ENCODE measurements around the gene PTPMT1. TPM values are rescaled to one million over a fixed set of nuclear protein-coding genes. Genes with fewer than 3 reads are reported as not detected.
A peak's percentile ranks its signal among the peaks of the same experiment; 100 is the strongest.

PTPMT1 gene
- total and polyA plus RNA-seq, 7 donors: 31.0 to 152 (median 100.0) TPM

DNA sequence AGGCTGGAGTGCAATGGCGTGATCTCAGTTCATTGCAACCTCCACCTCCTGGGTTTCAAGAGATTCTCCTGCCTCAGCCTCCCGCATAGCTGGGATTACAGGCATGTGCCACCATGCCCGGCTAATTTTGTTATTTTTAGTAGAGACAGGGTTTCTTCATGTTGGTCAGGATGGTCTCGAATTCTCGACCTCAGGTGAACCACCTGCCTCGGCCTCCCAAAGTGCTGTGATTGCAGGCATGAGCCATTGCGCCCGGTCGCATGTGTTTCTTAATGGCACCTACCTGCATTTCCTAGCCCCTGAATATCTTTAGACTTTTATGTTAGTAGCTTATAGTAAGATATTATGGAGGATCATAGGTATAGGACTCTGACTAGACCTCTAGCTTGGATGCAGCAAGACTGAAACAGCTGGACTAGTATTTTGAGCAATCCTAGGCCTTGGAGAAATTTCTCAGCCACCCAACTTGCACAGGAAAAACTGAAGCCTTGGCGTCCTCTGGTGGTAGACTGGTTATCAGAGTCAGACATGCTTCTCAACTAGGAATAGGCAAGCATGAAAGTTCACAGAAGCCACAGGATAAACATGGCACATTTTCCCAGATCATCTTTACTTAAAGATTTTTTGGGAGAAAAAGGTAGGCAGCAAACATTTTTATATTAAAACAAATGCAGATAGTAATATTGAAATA lies 51.5 kb downstream of the PTPMT1 start:
- intact Hi-C loops (cut with DNase I): no loop called here
- Histone ChIP-seq H3K4me1 (no peaks in the 10 kb centered on the region), H3K27ac (no peak overlapping the region), H3K4me3 (no peak overlapping the region), H3K36me3 (peaks cover 2 to 45% (median 19%) of the 10 kb centered on the region in 4 donors), H3K9me3 (no peaks in the 10 kb centered on the region), H3K27me3 (no peaks in the 10 kb centered on the region)
- DNase-seq: peak; percentile 71
- TF ChIP-seq POLR2A (IDR thresholded peaks at IDR 0.05) (no peak), POLR2AphosphoS5 (IDR thresholded peaks at IDR 0.05) (no peak), EP300 (IDR thresholded peaks at IDR 0.05) (no peak)
- TF ChIP-seq, protein P1, sequence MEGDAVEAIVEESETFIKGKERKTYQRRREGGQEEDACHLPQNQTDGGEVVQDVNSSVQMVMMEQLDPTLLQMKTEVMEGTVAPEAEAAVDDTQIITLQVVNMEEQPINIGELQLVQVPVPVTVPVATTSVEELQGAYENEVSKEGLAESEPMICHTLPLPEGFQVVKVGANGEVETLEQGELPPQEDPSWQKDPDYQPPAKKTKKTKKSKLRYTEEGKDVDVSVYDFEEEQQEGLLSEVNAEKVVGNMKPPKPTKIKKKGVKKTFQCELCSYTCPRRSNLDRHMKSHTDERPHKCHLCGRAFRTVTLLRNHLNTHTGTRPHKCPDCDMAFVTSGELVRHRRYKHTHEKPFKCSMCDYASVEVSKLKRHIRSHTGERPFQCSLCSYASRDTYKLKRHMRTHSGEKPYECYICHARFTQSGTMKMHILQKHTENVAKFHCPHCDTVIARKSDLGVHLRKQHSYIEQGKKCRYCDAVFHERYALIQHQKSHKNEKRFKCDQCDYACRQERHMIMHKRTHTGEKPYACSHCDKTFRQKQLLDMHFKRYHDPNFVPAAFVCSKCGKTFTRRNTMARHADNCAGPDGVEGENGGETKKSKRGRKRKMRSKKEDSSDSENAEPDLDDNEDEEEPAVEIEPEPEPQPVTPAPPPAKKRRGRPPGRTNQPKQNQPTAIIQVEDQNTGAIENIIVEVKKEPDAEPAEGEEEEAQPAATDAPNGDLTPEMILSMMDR (IDR thresholded peaks at IDR 0.05): peak; percentile 22 to 47 (median 27)
- 89 to 90% methylated on average over 10 of the region's 10 CpGs for WGBS, 2 donors

DNA sequence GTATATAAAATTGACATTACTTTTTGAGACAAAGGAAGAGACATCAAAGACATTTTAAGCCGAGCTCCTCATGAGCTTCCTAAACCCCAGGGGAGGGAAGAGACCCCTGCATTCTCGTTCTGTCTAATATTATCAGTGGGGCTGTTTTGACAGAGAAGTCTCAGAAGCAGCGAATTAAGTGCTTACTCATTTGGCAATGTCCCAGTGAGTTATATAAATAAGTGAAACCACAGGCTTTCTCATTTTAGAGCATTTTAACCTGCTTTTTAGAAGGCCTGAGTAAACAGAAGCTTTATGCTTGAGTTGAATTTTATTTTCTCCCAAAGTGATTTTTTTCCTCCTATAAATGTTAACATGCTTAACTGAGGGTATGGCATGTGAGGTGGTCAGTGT lies 52.0 kb downstream of the PTPMT1 start:
- no peaks in the 10 kb centered on the region for H3K27me3 ChIP-seq
- H3K9me3 ChIP-seq: no peaks in the 10 kb centered on the region
- no peak overlapping the region for H3K27ac ChIP-seq
- WGBS, 2 donors: 44 to 80% methylated on average over 3 of the region's 3 CpGs
- intact Hi-C loops (cut with DNase I): no loop called here
- DNase-seq: no peak
- no peaks in the 10 kb centered on the region for H3K4me1 ChIP-seq
- no peak overlapping the region for H3K4me3 ChIP-seq
- TF ChIP-seq EP300 (IDR thresholded peaks at IDR 0.05): no peak
- TF ChIP-seq POLR2AphosphoS5 (IDR thresholded peaks at IDR 0.05): no peak
- TF ChIP-seq POLR2A (IDR thresholded peaks at IDR 0.05): no peak
- TF ChIP-seq, protein P1 (IDR thresholded peaks at IDR 0.05): no peak
- H3K36me3 ChIP-seq: peaks cover 6 to 50% (median 24%) of the 10 kb centered on the region in 4 donors

DNA sequence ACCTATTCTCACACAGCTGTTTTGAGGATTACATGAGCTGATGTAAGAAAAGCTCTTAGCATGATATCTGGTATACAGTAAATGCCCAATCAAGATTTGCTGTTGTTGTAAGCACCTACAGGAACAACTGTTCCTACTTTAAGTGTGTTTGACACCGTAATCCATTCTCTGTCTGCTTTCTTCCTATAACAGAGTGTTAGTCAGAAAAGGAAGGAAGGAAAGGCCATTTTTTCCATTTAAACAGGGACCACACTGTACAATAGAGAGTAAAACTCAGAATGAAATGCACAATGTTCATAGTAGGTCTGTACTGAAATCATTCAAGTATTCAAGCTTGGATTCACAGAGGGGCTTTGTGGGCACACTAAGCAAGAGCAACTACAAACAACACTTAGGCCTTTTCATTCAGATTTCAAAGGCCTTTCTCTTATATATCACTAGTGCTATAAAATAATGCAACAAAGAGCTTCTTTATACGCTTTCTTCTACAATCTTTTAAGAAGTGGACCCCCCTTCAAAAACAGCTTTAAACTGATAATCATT lies 55.5 kb downstream of the PTPMT1 start:
- TF ChIP-seq POLR2AphosphoS5 (IDR thresholded peaks at IDR 0.05) (no peak), POLR2A (IDR thresholded peaks at IDR 0.05) (no peak), EP300 (IDR thresholded peaks at IDR 0.05) (no peak)
- Histone ChIP-seq H3K9me3 (no peaks in the 10 kb centered on the region), H3K4me3 (no peak overlapping the region), H3K27ac (no peak overlapping the region), H3K36me3 (peaks cover 6 to 85% (median 41%) of the 10 kb centered on the region in 4 donors), H3K27me3 (no peaks in the 10 kb centered on the region), H3K4me1 (no peaks in the 10 kb centered on the region)
- DNase-seq: no peak
- 92 to 93% methylated on average over 2 of the region's 2 CpGs for WGBS, 2 donors
- intact Hi-C loops (cut with DNase I): no loop called here

Small RNAs within 50 kb of the gene (small RNA-seq; reads per million reads assigned to genes)
- gene RN7SL652P: 0 reads per million in 3 donors
- gene RNU5E-10P: 0 reads per million in 3 donors

Other genes with a start within 250 kb of the PTPMT1 start
- not detected for gene MYBPC3, start 212.9 kb upstream of the PTPMT1 start, total RNA-seq
- 1 to 10 TPM in 1 of 3 donors, under 1 TPM in 2; 0.29 to 1.4 (median 0.60) TPM for gene MYBPC3, start 212.9 kb upstream of the PTPMT1 start, polyA plus RNA-seq
- gene SPI1, start 187.1 kb upstream of the PTPMT1 start, total RNA-seq: 10 to 100 TPM; 10.5 to 19.7 (median 18.8) TPM
- gene SPI1, start 187.1 kb upstream of the PTPMT1 start, polyA plus RNA-seq: 10 to 100 TPM; 21.6 to 29.8 (median 27.1) TPM
- gene SLC39A13, start 157.0 kb upstream of the PTPMT1 start, total RNA-seq: 10 to 100 TPM; 38.2 to 87.5 (median 54.0) TPM
- 10 to 100 TPM in 2 of 3 donors, 1 to 10 TPM in 1; 4.6 to 29.8 (median 13.2) TPM for gene SLC39A13, start 157.0 kb upstream of the PTPMT1 start, polyA plus RNA-seq
- gene PSMC3, start 139.2 kb upstream of the PTPMT1 start, total RNA-seq: 100 to 1,000 TPM; 104 to 202 (median 178) TPM
- gene PSMC3, start 139.2 kb upstream of the PTPMT1 start, polyA plus RNA-seq: 100 to 1,000 TPM; 117 to 151 (median 121) TPM
- gene RAPSN, start 116.5 kb upstream of the PTPMT1 start, total RNA-seq: under 1 TPM in 3 of 4 donors, not detected in 1; 0.27 to 0.55 (median 0.36) TPM
- under 1 TPM in 1 of 3 donors, not detected in 2; 0.61 TPM for gene RAPSN, start 116.5 kb upstream of the PTPMT1 start, polyA plus RNA-seq
- 100 to 1,000 TPM in 3 of 4 donors, 10 to 100 TPM in 1; 87.2 to 188 (median 114) TPM for gene CELF1, start 12.5 kb upstream of the PTPMT1 start, total RNA-seq
- gene CELF1, start 12.5 kb upstream of the PTPMT1 start, polyA plus RNA-seq: 10 to 100 TPM in 2 of 3 donors, 1 to 10 TPM in 1; 9.0 to 45.7 (median 14.1) TPM
- gene KBTBD4, start 13.4 kb downstream of the PTPMT1 start, total RNA-seq: 10 to 100 TPM; 13.3 to 29.9 (median 23.5) TPM
- 10 to 100 TPM; 11.3 to 15.9 (median 12.6) TPM for gene KBTBD4, start 13.4 kb downstream of the PTPMT1 start, polyA plus RNA-seq
- gene NDUFS3, start 13.5 kb downstream of the PTPMT1 start, total RNA-seq: 100 to 1,000 TPM in 2 of 4 donors, 10 to 100 TPM in 2; 74.4 to 106 (median 91.7) TPM
- gene NDUFS3, start 13.5 kb downstream of the PTPMT1 start, polyA plus RNA-seq: 100 to 1,000 TPM; 229 to 323 (median 268) TPM
- 1 to 10 TPM in 1 of 4 donors, under 1 TPM in 2, not detected in 1; 0.36 to 1.4 (median 0.41) TPM for gene FAM180B, start 21.1 kb downstream of the PTPMT1 start, total RNA-seq
- under 1 TPM in 2 of 3 donors, not detected in 1; 0.12 to 0.60 TPM for gene FAM180B, start 21.1 kb downstream of the PTPMT1 start, polyA plus RNA-seq
- 10 to 100 TPM in 1 of 4 donors, 1 to 10 TPM in 3; 6.1 to 15.5 (median 6.5) TPM for gene C1QTNF4, start 28.8 kb downstream of the PTPMT1 start, total RNA-seq
- 1 to 10 TPM in 2 of 3 donors, not detected in 1; 1.3 to 1.8 TPM for gene C1QTNF4, start 28.8 kb downstream of the PTPMT1 start, polyA plus RNA-seq
- 10 to 100 TPM; 33.2 to 44.6 (median 34.2) TPM for gene MTCH2, start 77.0 kb downstream of the PTPMT1 start, total RNA-seq
- 100 to 1,000 TPM in 1 of 3 donors, 10 to 100 TPM in 2; 75.1 to 119 (median 94.9) TPM for gene MTCH2, start 77.0 kb downstream of the PTPMT1 start, polyA plus RNA-seq
- 1 to 10 TPM in 1 of 4 donors, under 1 TPM in 1, not detected in 2; 0.33 to 1.1 TPM for gene AGBL2, start 149.8 kb downstream of the PTPMT1 start, total RNA-seq
- 1 to 10 TPM in 1 of 3 donors, under 1 TPM in 1, not detected in 1; 0.92 to 2.2 TPM for gene AGBL2, start 149.8 kb downstream of the PTPMT1 start, polyA plus RNA-seq
- 100 to 1,000 TPM in 2 of 4 donors, 10 to 100 TPM in 2; 91.1 to 182 (median 101) TPM for gene FNBP4, start 201.7 kb downstream of the PTPMT1 start, total RNA-seq
- gene FNBP4, start 201.7 kb downstream of the PTPMT1 start, polyA plus RNA-seq: 10 to 100 TPM; 10.2 to 41.2 (median 20.4) TPM